NB4 (cell line): ENCODE data around the gene SLC10A3.
A peak's percentile ranks its signal among the peaks of the same experiment; 100 is the strongest.

Source experiments
- DNase-seq: peaks from one replicate; pipeline ENCODE4 v3.0.0; 2010; ENCODE audit warnings: low read depth
- H3K4me3 ChIP-seq: one replicate; pipeline ENCODE4 v1.5.1; 2011; ENCODE audit warnings: mild to moderate bottlenecking, low read depth, low read length, moderate library complexity
- MYC ChIP-seq: IDR thresholded peaks from 2 replicates; pipeline ENCODE4 v1.6.1; 2011; ENCODE audit warnings: low read depth, low read length
- POLR2A ChIP-seq: IDR thresholded peaks from 2 replicates; pipeline ENCODE4 v1.6.1; 2011; ENCODE audit warnings: mild to moderate bottlenecking; ENCODE audit not compliant: insufficient read length; ENCODE audit errors: extremely low read depth
- TF ChIP-seq, protein P1 (sequence below): IDR thresholded peaks from 2 replicates; pipeline ENCODE4 v1.6.1; 2011; ENCODE audit warnings: low read depth, low read length
- TF ChIP-seq, protein P2 (sequence below): IDR thresholded peaks from one replicate; pipeline ENCODE4 v1.5.1; 2012; ENCODE audit warnings: low read depth, low read length

SLC10A3 gene

DNA sequence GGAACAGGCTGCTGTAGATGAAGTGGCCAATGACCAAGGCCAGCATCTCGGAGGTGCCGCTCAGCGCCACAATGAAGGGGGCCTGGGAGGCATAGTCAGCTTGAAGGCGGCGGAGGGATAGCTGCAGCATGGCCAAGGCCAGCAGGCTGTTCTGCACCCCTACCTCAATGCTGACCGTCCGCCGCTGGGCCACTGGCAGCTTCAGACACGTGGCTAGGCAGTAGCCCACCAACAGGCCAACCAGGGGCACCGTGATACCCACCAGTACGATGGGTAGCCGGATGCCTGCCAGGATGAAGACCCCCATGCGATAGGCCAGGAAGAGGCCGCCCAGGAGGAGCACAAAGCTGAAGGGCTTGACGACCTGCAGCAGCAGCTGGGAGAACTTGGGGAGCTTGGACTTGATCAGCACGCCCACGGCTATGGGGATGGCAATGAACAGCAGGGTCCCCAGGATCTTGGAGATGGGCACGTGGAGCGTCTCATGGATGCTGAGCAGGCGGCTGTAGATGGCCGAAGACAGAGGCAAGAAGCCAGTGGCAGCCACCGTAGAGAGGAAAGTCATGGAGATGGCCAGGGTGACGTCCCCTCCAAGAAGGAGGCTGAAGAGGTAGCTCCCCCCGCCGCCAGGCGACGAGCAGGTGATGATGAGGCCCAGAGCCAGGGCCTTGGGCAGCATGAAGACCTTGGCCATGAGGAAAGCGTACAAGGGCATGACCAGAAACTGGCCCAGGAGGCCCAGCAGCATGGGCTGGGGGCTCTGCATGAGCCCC lies 2.7 kb downstream of the SLC10A3 start:
- DNase-seq = no peak
- no peak overlapping the region for H3K4me3 ChIP-seq
- TF ChIP-seq, protein P1, sequence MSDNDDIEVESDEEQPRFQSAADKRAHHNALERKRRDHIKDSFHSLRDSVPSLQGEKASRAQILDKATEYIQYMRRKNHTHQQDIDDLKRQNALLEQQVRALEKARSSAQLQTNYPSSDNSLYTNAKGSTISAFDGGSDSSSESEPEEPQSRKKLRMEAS = no peak
- TF ChIP-seq, protein P2, sequence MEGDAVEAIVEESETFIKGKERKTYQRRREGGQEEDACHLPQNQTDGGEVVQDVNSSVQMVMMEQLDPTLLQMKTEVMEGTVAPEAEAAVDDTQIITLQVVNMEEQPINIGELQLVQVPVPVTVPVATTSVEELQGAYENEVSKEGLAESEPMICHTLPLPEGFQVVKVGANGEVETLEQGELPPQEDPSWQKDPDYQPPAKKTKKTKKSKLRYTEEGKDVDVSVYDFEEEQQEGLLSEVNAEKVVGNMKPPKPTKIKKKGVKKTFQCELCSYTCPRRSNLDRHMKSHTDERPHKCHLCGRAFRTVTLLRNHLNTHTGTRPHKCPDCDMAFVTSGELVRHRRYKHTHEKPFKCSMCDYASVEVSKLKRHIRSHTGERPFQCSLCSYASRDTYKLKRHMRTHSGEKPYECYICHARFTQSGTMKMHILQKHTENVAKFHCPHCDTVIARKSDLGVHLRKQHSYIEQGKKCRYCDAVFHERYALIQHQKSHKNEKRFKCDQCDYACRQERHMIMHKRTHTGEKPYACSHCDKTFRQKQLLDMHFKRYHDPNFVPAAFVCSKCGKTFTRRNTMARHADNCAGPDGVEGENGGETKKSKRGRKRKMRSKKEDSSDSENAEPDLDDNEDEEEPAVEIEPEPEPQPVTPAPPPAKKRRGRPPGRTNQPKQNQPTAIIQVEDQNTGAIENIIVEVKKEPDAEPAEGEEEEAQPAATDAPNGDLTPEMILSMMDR = no peak
- TF ChIP-seq MYC (no peak), POLR2A (no peak)

DNA sequence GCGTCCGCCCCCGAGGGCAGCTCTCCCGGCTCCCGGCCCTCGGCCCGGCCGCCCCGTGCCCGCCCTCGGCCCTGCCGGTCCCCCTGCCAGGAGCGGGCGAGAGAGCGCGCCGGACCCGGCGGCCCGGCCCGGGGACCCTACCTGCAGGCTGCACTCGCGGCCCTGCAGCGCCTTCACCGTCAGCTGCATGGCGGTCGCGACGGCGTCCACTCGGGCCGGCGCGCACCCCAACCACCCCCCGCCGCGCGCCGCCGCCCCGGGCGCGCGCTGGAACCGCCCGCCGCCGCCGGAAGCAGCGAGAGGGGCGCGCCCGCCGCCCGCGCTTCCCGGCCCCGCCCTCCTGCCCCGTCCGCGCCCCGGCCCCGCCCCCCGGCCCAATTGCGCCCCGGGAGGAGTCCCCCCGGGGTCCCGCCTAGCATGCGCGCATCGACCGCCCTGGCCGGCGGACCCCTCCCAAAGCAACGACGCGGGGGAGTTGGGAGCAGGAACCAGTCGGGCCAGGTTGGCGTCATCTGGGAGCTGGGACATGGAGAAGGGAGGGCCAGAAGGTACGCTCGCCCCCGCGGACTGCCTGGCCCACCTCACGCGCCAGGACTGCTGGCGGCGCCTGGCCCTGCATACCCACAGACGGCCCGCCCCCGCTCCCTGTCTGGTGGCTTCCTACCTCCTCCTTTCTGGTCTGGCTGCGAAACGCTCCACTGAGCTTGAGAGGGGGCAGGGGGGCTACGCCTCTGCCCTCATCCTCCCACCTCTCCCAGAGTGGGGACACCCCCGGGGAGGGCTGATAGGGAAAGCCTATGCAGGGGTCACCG lies 3.8 kb downstream of the SLC10A3 start, which contains the start of gene UBL4A:
Gene UBL4A, minus strand, starts transcription at position 220 of the 812 bp plus-strand sequence. Its CDS starts 31 bp downstream, at position 189.
- H3K4me3 ChIP-seq = peak within 1 kb of the TSS; percentile 70
- TF ChIP-seq POLR2A = peak; percentile 45
- TF ChIP-seq, protein P1 = no peak
- DNase-seq = peak; percentile 75

DNA sequence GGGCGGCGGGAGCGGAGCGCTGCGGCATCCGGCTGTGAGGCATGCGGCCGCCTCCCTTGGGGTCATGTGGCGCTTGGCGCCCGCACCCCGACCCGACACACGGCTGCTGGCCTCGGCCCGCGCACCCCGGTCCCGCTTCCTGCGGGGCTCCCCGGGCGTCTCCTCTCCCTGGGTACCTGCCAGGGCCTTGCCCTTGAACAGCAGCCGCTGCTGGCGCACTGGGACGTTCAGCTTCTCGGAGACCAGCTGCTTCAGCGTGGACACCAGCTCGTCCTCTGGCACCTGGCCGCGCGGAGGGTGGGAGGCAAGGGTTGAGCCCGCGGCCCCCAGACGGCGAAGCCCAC lies 4.4 kb downstream of the SLC10A3 start:
- TF ChIP-seq POLR2A (no peak), MYC (no peak; the same call in 1 of the 2 replicates)
- TF ChIP-seq, protein P1 = peak; percentile 54; the same call in 1 of the 2 replicates
- TF ChIP-seq, protein P2 = no peak
- peak; percentile 51 for DNase-seq
- H3K4me3 ChIP-seq = peak overlapping the region; percentile 70

DNA sequence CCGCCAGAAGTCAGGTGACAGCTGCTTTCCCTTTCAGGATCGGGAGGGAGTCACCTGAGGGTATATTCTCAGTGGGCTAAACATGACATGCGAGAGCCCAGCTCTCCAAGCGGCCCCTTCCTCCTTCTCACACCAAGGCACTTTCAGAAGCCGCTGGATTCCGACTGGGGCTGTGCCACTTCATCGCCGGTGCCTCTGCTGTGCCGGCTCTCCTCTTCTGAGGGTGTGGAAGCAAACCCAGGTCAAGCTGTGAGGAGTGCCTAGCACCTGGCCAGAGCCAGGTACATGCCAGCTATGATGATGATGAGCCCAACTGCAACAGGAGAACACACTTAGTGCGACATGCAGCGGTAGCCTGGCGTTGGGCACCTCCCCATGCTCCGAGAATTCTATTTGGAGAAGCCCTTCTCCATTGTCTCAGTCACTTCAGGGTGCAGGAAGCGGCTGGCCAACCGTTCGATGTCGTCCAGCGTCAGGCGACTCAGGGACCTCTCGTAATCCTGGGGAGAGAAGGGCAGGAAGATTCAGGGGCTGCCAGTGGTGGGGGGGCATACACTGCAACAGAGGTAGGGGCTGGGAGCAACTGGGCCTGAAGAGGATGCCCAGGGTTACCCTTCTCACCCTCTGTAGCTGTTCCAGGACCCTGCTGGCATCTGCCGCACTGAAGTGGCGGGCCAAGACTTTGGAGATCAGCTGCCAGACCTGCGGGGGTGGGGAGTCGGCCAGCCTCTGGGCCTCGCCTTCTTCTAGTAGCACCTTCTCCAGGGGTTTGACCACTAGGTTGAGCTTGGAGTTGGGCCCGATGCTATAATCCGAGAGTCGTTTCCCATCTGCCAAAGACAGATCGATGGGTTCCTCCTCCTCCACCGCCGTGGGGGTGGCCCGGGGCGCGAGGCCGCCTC lies 5.0 kb downstream of the SLC10A3 start:
- no peak for DNase-seq
- peak overlapping the region; percentile 70 for H3K4me3 ChIP-seq
- TF ChIP-seq MYC = no peak
- TF ChIP-seq POLR2A = no peak
- TF ChIP-seq, protein P2 = no peak
- TF ChIP-seq, protein P1 = no peak

DNA sequence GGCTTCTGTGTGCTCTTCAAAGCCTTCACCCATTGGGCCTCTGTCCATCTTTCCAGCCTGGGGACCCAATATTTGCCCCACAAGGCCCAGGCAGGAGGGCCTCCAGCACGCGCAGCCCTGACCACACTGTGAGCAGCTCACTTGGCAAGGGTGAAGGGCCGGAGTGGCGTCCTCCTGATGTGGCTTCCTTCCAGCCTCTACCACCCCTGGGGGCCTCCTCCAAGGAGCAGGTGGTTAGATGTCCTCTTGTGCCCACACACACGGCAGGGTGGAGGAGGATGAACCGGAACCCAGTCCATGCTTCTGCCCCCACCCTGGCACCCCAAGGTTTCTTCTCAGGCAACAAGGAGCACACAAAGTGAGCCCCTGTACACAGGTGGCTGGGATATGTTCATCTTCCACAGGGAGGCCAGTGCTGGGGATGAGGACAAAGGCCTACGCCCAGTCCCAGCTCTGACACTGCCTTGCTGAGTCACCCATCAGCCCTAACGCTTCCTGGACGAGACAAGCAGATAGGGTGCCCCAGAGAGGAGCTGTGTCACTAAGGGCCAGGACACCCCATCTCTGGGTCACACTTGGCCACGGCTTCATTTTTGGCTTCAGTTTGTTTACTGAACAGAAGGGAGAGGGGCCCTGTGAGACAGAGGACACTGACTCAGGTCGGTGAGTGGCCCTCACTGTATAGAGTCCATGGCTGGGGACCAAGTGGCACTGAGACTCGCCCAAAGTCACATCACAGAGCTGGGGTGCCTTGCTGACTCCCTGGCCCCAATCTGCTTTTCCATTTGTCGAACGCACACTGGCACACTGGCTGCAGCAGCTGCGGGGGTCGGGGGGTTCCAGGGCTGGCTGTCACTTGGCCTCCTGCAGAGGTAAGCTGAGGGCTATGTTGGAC lies 5.9 kb downstream of the SLC10A3 start:
- H3K4me3 ChIP-seq = peak overlapping the region; percentile 70
- peak; percentile 37 for DNase-seq
- TF ChIP-seq MYC (no peak), POLR2A (no peak)
- TF ChIP-seq, protein P1 = no peak
- TF ChIP-seq, protein P2 = no peak
